Stimulated activated naive CD8-positive, alpha-beta T cell treated with anti-CD3 and anti-CD28 coated beads, Interleukin-15, Interleukin-2, amounts not matched to agents 100 U/mL and 50 U/mL, for 24 hours (primary cell): ENCODE measurements around the gene RPL12.

Source experiments
- ATAC-seq: fragments of 150-1000 bp; cut with Tn5 transposase; one replicate; pipeline ENCODE4 v1.10.0; 2021
- DNase-seq: peaks from one replicate; pipeline ENCODE4 v3.0.0; 2021

RPL12 gene

GRCh38 chr9:127438394-127438793 is 12.8 kb downstream of the RPL12 start:
- ATAC-seq (no peak), DNase-seq (no peak)

DNA sequence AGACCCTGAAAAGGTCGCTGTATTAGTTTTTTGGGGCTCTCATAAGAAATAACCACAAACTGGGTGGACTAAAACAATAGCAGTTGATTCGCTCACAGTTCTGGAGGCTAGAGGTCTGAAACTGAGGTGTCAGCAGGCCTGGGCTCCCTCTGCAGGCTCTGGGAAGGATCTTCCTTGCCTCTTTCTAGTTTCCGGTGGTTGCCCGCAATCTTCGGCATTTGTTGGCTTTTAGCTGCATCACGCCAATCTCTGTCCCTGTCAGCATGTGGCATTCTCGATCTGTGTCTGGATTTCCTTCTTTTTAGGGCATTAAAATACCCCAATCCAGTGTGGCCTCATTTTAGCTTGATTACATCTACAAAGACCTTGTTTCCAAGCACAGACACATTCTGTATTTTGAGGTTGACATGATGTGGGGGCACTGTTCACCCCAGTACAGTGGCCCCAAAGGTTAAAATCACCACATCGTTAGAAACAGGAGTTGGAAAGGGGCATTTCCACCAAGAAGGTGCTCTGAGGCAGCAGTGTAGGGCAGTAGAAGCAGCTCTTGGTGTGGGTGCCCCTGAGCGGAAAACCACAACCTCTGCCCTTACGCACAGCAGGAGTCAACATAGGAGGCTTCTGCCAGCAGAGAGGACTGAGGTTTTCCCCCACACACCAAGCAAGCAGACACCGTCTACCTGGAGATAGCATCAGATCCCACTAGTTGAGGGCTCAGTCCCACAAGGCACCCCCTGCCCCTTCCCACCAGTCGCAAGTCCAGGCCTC is 13.5 kb downstream of the RPL12 start:
- ATAC-seq (peak; percentile 84), DNase-seq (peak; percentile 30)

GRCh38 chr9:127430415-127430814 is 20.8 kb downstream of the RPL12 start:
- ATAC-seq (no peak), DNase-seq (no peak)

GRCh38 chr9:127428348-127428747 is 22.9 kb downstream of the RPL12 start:
- ATAC-seq (no peak), DNase-seq (no peak)

- ATAC-seq (peak; percentile 79), DNase-seq (no peak)
Observed at GRCh38 chr9:127426756-127427155, 24.4 kb downstream of the RPL12 start.

GRCh38 chr9:127424676-127424999 is 26.6 kb downstream of the RPL12 start:
- peak; percentile 7 for ATAC-seq
- peak; percentile 48 for DNase-seq

DNA sequence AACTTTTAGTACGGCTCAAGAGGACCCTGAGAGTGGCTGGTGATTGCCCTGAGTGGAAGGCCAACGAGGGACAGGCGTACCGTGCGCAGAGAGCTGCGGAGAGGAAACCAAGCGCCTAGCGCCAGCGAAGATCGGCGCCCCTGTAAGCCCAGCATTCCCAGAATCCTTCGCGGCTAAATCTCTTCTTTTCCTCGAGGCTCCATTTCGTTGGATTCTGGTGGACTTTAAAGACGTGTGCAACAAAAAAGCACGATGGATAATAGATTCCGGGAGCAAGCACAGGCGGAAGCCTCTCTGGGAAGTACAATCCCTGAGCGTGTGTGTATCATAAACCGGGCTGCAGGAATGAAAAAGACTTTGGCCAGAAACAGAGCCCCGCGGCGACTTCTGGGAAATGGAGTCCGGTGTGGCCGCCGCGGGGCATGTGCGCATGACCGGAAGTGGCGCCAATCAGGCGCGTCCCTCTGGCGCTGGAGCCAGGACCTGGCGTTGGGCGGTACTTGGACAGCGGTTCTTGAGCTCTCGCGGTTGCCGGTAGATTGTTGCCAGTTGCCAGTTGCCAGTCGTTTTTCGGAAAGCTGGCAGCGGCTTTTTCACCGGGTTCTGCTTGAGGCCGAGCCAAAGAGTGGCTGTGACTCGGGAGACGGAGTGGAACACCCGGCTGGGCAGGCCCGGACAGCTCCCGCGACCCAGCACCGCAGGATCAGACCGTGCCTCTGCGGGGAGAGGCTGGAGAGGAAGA is 27.1 kb downstream of the RPL12 start, which contains the start of gene ZNF79:
Gene ZNF79 (plus strand): TSS at position 449 of the 742 bp plus-strand sequence. CDS start 406 bp downstream, outside the sequence.
- ATAC-seq (peak; percentile 70), DNase-seq (peak; percentile 95)

DNA sequence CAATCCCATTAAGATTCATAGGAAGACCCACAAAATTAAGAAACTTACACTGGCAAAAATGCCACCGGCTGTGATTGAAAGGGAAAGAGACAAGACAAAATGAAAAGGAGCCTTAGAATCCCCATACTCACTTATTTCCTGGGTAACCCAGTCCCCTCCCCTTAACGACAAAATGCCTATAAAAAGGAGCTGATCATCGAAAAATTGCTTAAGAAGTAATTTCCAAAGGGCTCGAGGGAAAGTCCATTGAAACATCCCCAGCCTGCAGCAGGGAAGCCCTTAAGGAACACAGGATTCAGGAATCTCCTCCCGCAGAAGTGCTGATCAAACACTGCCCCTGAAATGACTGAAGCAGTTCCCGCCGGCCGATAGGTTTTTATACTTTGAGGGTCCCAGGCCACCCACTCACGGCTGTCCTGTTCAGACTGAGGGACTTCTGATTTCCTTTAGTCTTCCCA is 27.7 kb downstream of the RPL12 start:
- ATAC-seq, result no peak

DNA sequence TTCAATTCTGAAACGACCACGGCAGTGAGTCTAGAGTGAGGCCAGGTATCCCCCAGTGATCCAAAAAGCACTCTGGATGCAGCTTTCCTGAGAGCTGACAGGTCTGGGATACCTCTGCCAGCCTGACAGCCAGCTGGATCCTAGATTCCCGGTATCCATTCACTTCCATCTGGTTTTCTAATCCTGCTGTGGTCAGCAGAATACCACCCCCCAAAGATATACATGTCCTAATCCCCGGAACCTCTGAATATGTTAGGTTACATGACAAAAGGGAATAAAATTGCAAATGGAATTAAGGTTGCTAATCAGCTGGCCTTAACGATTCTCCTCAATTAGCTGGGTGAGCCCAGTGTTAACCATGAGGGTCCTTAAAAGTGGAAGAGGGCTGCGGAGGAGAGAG is 28.4 kb downstream of the RPL12 start:
- no peak for ATAC-seq
- DNase-seq, result no peak

More for the DNA sequence above, 27.7 kb downstream of the RPL12 start:
- no peak for DNase-seq

- DNase-seq (no peak), ATAC-seq (no peak)
Observed at GRCh38 chr9:127422133-127422782, 28.9 kb downstream of the RPL12 start.

DNA sequence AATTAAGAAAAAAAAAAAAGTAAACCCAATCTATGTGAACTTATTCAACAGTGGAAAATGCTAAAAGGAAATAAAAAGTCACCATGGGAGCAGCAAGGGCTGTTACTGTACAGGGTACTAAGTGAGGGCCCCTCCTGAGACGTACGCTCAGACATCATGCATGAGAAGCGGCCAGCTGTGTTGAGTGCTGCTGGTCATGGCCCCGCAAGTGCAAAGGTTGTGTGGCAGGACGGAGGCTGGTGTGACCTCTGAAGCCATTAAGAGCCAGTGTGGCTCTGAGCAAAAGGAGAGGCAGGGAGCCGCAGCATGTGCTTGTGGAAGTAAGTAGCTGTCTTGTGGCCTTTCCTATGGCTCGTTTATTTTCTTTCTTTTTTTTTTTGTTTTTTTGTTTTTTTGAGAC is 30.1 kb downstream of the RPL12 start:
- DNase-seq (no peak), ATAC-seq (no peak)

DNA sequence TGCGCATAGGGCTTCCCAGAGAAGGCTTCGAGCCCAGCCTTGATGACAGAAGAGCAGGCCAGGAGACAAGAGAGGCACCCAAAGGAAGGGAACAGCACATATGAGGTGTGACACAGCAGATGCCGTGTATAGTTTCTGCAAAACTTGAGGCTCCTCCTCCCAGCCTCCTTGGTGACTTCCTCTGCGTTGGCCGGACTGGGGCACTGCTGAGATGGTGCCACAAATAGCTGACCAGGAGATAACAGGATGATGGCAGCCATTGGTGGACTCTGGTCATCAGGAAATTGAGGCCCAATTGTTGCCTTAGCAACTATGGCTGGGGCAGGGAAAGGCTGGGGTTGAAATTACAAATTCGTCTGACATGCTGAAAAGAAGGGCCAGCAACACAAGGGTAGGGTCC is 31.9 kb downstream of the RPL12 start:
- ATAC-seq (no peak), DNase-seq (no peak)

DNA sequence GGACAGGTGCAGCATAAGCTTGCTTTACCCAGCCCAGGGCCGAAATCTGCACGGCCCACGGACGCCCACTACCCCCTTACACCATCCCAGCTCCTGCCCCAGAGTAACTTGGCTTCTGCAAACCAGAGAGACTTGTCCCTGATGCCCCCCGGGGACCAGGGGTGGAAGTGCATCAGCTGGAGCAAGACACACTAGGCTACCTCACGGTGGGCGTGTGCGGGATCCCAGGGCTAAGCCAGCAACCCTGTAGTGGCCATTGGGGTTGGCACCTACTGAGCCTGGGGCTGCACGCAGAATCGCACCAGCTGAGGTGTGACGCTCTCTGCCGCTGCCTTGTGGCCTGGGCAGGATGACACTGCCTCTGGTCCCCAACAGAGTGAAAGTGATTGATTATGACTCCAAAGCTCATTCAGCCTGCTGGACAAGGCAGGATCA is 33.2 kb downstream of the RPL12 start:
- DNase-seq (peak; percentile 55), ATAC-seq (peak; percentile 63)

DNA sequence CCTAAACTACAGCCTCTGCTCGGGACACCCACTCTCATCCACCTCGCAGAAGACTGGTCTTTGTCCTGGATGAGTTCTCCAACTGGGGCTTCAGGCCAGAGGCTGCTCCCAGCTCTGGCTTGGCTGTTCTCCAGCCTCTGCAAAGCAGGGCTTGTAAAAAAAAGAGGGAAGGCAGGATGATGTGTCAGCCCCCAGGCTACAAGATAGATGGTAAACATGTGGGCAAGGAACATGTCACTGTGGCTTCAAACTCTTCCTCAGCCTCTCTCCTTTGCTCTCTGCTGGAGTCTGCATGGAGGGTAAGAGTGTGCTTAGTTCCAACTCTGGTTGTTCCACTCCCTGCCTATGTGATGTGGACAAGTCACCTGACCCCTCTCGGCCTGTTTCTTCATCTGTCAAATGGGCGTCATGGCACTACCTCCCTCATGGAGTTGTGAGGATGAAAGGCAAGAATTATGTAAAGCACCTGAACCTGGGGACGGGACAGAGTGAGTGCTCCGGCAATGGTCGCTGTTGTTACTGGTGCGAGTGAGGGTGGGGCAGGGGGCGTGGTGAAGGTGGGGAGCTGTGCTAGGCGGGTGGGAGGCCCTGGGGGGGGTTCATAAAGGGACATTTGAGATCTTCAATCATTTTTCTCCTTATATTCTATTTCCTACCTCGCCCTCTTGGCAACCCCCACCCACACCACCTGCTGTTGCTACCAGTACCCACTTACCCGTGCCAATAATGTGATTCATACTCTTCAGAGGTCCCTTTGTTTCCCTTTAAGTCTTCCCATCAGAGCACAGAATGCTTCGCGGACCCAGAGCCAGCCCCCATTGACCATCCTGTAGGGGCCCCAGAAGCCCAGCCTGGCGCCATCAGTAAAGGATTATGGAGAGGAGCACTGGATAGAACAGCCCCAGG is 33.8 kb downstream of the RPL12 start:
- DNase-seq, result no peak
- peak; percentile 29 for ATAC-seq

DNA sequence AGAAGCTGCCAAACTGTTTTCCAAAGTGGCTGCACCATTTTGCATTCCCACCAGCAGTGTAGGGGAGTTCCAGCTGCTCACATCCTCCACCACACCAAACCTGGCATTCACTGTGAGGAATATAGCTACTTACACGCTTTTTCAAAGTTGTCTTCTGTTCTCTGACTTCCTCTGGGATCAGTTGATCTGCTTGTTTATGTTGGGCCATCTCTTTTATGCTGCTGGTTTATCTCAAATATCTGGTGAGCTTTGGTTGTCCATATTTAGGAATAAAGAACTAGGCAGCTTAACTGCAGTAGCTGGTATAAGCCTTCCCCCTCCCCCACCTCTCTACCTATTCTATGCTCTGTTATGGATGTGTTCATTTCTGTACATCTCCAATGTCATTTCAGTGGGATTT is 35.5 kb downstream of the RPL12 start:
- no peak for DNase-seq
- ATAC-seq, result no peak

DNA sequence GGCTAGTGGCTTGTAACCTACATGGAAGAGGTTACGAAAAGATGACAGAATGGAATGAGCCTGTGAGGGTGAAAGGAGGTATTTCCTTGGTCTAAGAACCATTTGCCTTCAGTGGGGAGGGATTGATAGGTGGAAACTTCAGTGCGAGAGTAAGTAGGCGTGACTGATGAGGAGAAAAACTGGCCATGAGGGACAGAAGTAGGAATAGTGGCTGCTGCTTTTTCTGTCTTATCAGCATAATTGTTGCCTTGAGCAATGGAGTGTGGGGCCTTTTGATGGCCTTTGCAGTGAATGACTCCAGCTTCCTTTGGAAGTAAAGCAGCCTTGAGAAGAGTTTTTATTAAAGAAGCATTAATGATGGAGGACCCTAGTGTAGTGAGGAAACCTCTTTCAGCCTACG is 36.1 kb downstream of the RPL12 start:
- DNase-seq, result no peak
- ATAC-seq, result no peak

DNA sequence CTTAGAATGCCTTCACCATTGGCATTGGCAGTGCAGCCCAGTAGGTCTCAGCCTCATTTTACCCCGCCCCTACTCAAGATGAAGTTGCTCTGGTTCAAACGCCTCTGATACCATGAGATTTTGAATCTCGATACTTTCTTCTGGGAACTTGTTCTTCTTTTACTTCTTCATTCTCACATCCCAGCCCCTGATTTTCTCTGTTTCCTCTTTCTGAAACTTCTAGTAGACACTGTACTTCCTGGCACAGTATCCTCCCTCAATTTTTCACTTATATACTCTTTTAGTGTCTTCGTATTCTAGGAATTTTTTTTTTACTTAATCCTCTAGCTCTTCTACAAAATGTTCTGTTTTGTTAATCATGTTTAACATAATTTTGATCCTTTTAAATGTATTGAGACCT is 40.1 kb downstream of the RPL12 start:
- no peak for ATAC-seq
- no peak for DNase-seq

- no peak for ATAC-seq
Observed at GRCh38 chr9:127407492-127407843, 43.7 kb downstream of the RPL12 start.

GRCh38 chr9:127406799-127407491 is 44.3 kb downstream of the RPL12 start:
- DNase-seq, result no peak
- ATAC-seq, result no peak

More at GRCh38 chr9:127407492-127407843, 43.7 kb downstream of the RPL12 start:
- no peak for DNase-seq

- DNase-seq (no peak), ATAC-seq (no peak)
Observed at GRCh38 chr9:127405344-127406125, 45.7 kb downstream of the RPL12 start.

- DNase-seq (no peak), ATAC-seq (no peak)
Observed at GRCh38 chr9:127404631-127405030, 46.6 kb downstream of the RPL12 start.
